GM18505 (cell line): Measurements from ENCODE around the gene TSPAN16.
A peak's percentile ranks its signal among the peaks of the same experiment; 100 is the strongest.
"Not testable (repeated sequence)": the region's sequence is repeated elsewhere in the genome, so short reads cannot be mapped to it uniquely, and the experiment has no call there.

Source experiments
- ATAC-seq: cut with Tn5 transposase; IDR thresholded peaks from one replicate; pipeline ENCODE4 v1.9.1; 2021; ENCODE audit not compliant: unreplicated experiment
- POLR2A ChIP-seq: IDR thresholded peaks from 4 replicates; pipeline ENCODE4 v1.6.1; 2011; ENCODE audit warnings: borderline replicate concordance; ENCODE audit not compliant: insufficient read depth, insufficient read length; ENCODE audit errors: extremely low read depth

The TSPAN16 gene

GRCh38 chr19:11332822-11333221 is 36.9 kb downstream of the TSPAN16 start:
- no peak for TF ChIP-seq POLR2A
- ATAC-seq, result no peak

GRCh38 chr19:11333838-11334237 is 37.9 kb downstream of the TSPAN16 start:
- ATAC-seq, result not testable (repeated sequence)

- no peak for TF ChIP-seq POLR2A
- ATAC-seq, result no peak
Observed at GRCh38 chr19:11335449-11336146, 39.6 kb downstream of the TSPAN16 start.

GRCh38 chr19:11337080-11337479 is 41.1 kb downstream of the TSPAN16 start:
- no peak for ATAC-seq
- no peak for TF ChIP-seq POLR2A

GRCh38 chr19:11338121-11338520 is 42.2 kb downstream of the TSPAN16 start:
- TF ChIP-seq POLR2A, result no peak
- ATAC-seq, result no peak

- no peak for ATAC-seq
- no peak for TF ChIP-seq POLR2A
Observed at GRCh38 chr19:11338569-11339253, 42.8 kb downstream of the TSPAN16 start.

GRCh38 chr19:11339254-11340098 is 43.5 kb downstream of the TSPAN16 start, which contains the start of gene RAB3D:
Gene RAB3D, minus strand, starts transcription at chr19:11339657. Its CDS starts 2,258 bp downstream, at chr19:11337399.
- peak; percentile 67 for ATAC-seq
- TF ChIP-seq POLR2A, result peak; percentile 52

- ATAC-seq, result not testable (repeated sequence)
Observed at GRCh38 chr19:11340099-11340467, 44.1 kb downstream of the TSPAN16 start.

GRCh38 chr19:11342429-11342828 is 46.5 kb downstream of the TSPAN16 start:
- no peak for ATAC-seq

GRCh38 chr19:11345122-11345803 is 49.3 kb downstream of the TSPAN16 start:
- ATAC-seq, result no peak
- no peak for TF ChIP-seq POLR2A

More at GRCh38 chr19:11342429-11342828, 46.5 kb downstream of the TSPAN16 start:
- no peak for TF ChIP-seq POLR2A

- TF ChIP-seq POLR2A, result peak; percentile 59
- peak; percentile 79 for ATAC-seq
Observed at GRCh38 chr19:11346104-11346940, 50.4 kb downstream of the TSPAN16 start, which contains the start of the genes CCDC159 and TMEM205. Gene CCDC159, plus strand, starts transcription at chr19:11346519. Its CDS starts 88 bp downstream, at chr19:11346607. Gene TMEM205, minus strand, starts transcription at chr19:11346268. Its CDS starts 649 bp downstream, at chr19:11345619.

- ATAC-seq, result no peak
- no peak for TF ChIP-seq POLR2A
Observed at GRCh38 chr19:11347546-11348039, 51.6 kb downstream of the TSPAN16 start.

- no peak for ATAC-seq
- TF ChIP-seq POLR2A, result no peak
Observed at GRCh38 chr19:11349171-11349570, 53.2 kb downstream of the TSPAN16 start.

- not testable (repeated sequence) for ATAC-seq
Observed at GRCh38 chr19:11354102-11354501, 58.1 kb downstream of the TSPAN16 start.
